Inferior parietal cortex (tissue), 1 donor: ENCODE results near the gene BCR.

ENCODE experiments used
- DNase-seq: peaks from one replicate; pipeline ENCODE4 v3.0.0-alpha.2; 2016; ENCODE audit errors: extremely low spot score

The BCR gene

DNA sequence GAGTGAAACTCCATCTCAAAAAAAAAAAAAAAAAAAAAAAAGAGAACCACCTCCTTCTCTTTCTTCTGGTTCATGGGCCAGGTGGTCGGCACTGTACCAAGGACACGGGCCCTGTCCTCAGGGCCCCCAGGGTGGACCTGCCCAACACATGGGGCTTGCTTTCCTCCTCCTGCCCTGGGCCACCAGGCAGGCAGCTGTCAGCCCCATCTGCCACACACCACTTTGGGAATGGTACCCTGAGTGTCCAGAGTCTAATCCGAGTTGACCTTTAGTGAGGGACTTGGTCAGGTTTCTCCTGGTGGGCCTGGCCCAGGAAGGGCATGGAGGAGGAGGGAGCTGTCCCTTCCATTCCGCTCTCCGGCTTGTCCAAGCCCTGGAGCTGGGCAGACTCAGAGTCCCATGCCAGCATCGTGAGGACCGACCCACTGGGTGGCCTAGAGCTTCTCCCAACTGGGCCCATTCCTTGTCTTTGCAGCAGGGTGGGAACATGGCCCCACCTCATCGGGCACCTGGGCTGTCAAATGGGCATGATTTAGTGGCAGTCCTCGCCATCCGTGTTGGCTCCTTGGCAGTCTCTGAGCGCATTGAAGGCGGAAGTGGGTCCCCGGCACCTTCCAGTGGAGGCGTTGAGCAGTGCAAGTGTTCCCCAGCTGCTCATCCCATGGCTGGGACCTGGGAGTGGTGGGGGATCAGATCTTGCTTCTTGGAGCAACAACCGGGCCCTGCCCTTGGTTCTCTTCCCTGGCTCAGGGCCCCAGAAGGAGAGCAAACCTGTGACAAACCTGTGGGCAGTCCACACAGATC lies 94.8 kb downstream of the BCR start:
- no peak for DNase-seq

DNA sequence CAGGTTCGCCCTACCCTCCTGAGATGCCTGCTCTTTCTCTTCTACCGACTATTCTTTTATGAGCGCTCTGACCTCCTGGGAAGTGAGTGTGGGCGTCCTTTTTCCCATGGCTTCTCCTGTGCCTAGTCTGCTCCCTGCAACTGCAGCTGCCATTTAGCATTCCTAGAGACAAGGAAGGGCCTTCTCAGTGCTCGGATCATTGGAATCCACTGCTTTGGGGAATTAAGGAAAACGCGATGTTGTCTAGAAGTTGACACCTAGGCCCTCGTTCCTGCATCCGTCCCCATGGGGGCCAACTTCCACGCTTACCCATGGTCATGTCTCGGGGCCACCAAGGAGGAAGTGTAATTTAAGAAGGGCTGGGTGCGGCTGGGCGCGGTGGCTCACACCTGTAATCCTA lies 95.4 kb downstream of the BCR start:
- DNase-seq: no peak

DNA sequence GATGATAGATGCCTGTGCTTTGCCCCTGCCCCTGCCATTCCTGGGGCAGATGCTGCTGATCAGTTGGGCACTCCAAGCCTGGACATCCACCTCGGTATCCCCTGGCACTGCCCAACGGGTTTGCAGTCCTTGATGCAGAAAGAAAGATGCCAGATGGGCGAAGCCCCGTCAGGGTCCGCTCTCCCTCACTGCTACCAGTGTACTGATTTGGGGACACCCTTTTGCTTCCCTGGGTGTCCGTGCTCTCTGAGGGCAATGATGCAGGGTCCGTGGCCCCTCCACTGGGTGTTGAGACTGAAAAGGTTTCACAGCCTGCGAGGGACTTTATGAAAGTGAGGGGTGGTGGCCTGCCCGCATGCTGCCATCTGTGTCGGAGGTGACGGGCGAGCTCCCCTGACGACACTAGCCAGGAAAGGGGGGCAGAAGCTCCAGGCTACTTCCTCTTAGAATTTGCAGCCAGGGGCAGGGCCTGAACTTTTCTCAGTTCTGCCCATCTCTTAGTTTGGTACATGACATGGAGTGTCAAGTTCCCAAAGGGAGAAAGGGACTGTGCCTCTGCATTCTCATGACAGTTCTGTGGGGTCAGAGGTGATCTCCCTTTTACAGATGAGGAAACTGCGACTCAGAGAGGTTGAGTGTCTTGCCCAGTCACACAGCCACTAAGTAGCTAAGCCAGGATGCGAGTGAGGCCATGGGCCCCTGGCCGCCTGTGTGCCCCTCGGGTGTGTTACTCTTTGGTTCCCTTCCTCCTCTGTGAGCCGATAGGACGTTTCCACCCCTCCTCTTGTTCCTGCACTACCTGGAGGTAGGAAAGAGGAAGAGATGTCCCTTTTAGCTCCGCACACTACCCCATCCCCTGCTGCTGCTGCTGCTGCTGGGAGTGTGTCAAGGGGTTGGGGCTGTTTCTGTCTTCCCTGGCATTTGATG lies 96.6 kb downstream of the BCR start:
- no peak for DNase-seq

DNA sequence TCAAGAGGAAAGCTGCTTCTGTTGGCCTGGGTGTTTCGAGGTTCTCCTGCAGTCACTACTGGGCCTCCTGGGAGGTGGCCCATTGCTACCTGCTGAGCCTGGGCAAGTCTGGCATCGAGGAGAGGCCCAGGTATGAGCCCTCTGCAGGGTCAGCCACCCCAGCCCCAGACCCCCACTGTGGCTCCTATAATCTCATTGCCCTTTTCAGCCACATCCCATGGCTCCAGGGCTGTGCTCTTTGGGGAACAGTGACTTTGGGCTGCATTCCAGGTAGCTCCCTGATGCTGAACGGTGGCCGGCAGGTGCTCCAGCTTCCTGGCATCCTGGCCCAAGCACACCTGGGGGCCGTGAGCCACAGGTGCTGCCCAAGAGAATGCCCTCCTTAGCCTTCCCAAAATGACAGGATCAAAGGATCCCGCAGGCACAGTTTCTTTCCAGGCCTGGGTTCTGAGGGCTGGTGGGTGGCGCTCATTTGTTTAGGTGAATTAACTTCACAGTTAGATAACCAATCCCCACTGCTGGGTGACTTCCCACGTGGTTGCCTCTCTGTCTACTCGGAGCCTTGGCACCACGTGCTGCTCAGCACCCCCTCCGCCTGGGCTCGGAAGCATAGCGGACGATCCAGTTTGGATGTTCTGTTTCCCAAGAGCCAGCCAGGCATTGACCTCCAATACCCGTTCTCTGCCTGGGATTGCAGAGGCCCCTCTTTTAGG lies 97.4 kb downstream of the BCR start:
- DNase-seq: no peak

DNA sequence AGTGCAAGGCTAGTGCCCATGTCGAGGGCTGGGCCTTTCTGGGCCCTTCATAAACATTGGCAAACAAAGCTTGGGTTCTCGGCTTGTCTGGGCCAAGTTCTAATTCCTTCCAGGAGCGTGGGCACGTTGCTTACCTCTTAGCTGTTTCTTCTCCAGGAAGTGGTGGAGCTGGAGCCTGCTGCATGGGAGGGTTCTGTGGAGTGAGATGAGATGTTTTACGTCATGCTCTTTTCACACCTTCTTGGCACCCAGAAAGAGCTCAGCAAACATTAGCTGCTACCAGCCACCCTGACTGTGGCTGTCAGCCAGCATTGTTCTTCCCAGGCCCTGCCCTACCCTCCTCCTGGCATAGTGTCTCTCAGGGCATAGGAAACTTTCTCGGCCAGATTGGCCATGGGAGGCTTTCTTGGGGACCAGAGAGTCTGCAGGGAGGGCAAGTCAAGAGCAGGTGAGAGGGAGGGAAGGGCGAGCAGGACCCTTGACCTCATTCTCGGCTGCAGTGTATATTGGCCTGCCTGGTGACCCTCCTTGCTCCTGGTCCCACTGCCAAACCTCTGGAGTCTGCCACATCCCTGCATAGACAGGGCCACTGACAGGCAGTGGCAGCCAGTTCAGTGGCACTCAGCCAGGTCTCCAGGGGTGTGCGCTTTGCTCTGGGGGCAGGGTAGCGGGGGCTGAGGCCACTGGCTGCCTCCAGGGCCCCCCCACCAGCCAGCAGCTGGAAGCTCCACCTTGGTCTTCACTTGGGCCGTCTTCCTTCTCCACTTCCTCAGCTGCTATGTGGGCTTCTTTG lies 98.8 kb downstream of the BCR start:
- DNase-seq: peak; percentile 46

DNA sequence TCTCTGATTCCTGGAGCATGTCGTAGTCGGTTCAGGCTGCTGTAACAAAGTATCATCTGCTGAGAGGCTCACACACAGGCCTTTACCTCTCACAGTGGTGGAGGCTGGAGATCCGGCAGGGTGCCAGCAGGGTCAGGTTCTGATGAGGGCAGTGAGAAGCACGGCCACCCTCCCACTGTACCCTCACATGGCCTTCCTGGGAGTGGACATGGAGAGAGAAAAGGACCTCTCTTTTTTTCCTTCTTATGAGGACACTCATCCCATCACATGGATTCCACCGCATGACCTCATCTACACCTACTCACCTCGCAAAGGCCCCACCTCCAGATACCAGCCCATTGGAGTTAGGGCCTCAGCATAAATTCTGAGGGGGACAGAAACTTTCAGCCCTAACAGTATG lies 99.5 kb downstream of the BCR start:
- no peak for DNase-seq

DNA sequence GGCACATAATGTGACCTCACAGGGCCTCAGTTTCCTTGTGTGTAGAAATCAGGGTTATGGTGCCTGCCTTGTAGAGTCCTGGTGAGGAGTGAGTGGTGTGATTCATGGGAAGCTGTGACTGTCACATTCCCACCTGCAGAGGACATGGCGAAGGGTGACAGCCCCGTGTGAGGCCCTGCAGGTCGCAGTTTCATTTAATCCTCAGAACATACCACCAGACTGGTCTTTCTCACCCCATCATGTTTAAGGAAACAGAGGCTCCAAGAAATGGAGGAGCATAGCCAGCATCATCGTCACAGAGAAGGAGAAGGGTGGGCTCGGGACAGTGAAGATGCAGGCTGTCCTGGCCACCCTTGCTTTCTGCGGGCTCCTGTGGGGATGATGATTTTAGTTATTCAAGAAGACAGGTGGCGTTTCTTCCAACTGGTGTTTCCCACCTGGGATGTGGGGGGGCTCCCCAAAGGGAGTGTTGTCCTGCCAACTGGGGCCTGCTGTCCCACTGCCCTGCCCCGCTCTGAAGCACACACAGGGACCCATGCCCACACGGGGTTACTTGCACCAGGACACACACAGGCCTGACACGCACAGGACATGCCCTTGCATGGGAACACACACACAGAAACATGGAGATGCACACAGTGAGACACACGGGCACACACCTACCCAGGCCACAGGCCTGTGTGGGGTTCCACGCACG lies 100.2 kb downstream of the BCR start:
- no peak for DNase-seq

DNA sequence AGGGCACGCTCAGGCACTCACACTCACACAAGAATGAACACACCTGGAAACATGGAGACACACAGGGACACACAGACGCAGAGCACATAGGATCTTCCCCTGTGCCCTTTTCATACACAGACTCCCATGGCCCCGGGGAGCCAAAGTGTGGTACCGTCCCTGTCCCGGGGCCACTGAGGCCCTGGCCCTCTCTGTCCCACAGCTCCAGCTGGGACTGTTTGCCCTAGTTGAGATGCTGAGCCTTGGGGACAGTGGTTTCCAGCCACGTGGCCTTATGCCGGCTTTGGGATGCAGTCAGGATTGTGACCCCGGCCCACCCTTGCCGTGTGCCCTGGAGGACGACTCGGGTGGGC lies 100.7 kb downstream of the BCR start:
- no peak for DNase-seq

DNA sequence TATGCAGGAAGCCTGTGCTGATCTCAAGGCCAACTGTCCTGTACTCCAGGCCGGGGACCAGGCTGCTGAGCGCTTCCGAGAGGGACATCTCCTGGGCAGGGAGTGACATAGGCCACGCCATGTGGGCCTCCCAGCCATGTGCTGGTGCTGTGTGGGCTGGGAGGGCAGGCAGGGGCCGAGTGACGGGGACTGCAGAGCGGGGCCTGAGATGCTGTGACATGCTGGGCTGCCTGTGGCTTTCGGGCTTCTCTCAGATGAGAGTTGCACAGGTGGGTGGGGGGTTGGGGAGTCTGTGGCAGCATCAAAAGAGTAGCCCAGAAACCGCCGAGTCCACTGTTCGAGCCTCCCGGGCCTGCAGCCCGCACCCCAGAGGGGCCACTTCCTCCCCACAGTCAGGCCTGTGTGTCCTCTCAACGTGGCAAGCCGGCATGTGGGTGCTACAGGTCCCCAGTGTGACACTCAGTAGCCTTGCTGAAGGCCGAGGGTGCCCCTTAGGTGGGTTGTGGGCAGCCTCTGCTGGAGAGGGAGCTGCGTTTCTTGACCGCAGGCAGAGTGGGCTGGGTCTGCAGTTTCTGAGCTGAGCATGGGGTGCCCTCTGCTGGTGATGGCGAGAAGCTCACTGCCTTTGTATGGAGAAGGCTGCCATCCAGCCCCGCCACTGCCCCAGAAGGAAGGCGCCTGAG lies 101.2 kb downstream of the BCR start:
- peak; percentile 93 for DNase-seq

DNA sequence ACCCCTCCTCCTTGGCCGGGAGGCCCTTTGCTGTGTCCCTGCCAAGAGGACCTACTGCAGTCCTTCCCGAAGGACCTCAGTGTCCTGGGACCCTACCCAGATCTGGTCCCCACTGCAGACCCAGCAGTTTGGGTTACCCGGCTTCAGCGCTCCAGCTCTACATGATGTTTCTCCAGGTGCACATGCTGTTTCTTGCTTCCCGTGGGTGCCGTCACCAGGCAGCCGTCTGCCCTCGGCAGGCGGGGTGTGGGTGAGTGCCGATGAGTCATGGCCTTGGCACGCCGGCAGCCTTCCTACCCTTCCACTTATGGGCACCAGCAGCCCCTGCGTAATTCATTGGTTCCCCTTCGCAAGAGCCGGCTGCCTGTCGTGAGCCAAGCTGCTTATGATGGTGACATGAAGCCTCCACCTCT lies 101.8 kb downstream of the BCR start:
- DNase-seq: no peak

DNA sequence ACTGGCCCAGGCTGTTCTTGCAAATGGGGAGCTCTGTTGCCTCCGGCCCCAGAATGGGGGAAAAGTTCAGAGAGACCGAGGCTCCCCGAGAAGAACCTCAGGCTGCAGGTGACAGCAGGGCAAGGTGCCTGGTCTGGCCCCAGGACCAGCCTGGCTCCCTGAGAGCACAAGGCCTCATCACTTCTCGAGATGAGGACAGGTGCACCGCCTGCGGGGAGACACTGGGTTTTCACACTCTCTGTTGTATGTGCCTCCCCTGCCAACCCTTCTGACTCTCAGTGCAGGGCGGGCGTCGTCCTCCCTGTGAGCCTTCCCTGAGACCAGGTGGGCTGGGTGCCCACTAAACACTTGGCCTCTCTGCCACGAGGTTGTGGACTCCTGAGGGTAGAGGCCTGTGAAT lies 102.2 kb downstream of the BCR start:
- DNase-seq: no peak

DNA sequence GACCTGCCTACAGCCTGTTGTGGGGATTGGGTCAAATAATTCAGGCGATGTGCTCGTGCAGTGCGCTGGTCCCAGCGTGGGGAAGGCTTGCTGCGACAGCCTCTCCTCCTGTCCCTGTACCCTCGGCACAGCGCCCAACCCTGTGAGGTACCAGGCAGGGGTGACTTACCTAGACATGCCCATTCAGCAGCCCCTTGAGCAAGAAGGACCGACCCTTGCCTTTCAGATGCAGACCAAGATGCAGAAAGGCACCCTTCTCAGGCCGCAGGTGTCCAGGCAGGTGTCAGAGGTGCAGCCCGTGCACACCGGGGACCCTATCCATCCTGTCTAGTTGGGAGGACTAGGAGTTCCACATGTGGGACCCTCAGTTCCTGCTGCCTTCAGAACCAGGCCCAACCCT lies 102.7 kb downstream of the BCR start:
- DNase-seq: no peak

DNA sequence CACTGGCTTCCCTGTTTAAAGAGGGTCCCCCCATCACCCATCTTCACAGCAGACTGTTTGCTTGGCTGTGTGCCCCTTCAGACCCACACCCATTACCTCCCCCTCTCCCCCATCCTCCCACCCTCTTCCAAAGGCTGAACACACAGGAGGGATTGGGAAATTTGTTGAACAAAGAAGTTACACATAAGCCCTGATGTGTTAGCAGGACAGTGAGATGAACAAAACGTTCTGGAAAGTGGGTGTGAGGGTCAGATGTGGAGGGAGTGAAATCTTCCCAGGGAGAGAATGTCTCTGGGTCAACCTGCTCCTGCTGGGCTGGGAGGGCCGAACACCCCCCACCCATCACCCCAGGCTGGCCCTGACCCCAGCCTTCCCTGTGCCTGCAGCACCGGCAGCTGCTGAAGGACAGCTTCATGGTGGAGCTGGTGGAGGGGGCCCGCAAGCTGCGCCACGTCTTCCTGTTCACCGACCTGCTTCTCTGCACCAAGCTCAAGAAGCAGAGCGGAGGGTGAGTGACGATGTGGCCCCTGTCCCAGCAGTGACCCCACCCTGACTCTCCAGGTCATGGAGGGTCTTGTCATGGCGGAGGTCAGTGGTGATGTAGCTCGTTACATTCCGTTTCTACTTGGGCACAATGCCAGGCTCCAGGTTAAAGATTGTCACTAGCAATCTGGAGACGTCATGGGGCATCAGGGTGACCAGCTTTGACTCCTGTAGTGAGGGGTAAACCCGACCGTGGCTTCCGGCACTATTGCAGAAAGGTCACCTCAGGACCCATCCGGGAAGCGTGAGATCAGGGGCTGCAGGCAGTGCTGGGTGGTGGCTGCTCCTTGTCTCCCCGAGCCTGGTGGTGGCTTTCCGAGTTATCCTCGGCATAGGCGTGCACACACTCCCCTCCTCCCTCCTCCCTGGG lies 103.5 kb downstream of the BCR start:
- no peak for DNase-seq

DNA sequence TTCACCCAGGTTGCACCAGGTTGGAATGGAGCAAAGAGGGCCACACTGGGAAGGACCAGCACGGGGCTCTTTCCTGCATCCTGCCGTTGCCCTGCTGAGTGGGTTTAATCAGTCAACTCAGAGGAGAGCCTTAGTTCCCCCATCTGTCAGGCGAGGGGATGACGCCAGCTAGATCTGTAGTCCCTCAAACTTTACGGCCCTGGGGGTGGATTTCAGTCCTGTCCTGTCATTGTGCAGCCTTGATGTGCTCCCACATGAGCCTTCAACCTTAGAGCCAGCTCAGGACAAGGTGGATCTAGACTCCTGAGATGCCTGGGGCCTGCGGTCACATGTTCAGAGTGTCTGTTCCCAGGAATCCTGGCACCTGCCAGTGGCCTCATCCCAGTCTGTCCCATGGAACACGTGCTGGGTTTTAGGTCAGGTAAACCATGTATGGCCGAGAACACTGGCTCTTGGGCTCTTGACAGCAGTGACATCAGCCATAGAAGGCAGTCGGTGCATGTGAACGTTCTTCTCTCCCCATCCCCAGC lies 104.3 kb downstream of the BCR start:
- DNase-seq: no peak

DNA sequence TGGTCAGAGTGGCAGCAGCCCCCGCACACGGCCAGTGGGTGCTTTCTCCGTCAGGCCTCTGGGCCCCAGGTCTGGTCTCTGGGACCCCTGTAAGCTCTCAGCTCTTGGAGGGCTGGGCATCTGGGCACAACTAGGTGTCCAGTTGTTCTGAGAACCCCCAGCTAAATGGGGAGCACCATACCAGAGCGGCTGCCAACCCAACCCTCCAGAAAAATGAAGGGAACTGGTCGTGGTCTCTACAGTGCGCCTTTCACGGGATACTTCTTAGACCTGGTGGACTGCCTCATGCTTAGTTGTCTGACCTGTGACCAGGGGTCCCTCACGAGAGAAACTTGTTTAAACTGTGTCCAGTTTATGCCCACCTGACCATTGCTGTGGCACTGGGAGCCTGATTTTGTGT lies 104.9 kb downstream of the BCR start:
- no peak for DNase-seq

DNA sequence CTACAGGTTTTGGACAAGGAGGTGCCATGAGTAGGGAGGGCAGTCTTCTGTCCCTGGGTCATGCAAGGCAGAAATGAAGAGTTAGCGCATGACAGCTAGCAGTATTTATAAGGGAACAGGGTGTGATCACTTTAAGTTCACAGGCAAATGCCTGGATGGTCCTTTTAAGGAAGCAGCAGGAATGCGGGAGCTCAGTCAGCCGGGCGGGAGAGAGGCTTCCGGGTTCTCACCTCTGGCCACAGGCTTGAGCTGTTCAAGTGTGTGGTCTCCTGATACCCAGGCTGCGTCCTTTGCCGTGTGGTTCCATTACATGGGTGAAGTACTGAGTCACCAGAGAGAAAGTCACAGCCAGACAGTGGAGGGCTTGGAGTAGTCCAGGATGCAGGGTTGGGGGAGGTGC lies 105.4 kb downstream of the BCR start:
- no peak for DNase-seq

DNA sequence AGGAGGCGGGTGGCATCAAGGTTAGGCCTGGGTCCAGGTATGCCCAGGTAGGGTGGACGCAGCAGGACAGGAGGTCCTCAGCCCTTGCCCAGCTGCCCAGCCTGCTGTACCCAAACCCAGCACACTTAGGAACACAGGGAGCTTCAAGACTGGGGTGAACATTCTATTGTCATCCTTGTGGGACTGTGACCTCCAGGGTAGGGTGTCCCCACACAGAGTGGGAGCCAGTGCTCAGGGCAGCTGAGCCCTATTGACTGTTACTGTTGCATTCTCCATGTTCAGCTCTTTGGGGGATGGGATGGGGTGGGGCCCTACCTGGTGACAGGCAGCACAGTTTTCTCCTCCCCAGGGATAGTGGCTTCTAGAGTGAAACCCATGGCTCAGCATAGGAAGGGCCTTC lies 106.0 kb downstream of the BCR start:
- DNase-seq: no peak

DNA sequence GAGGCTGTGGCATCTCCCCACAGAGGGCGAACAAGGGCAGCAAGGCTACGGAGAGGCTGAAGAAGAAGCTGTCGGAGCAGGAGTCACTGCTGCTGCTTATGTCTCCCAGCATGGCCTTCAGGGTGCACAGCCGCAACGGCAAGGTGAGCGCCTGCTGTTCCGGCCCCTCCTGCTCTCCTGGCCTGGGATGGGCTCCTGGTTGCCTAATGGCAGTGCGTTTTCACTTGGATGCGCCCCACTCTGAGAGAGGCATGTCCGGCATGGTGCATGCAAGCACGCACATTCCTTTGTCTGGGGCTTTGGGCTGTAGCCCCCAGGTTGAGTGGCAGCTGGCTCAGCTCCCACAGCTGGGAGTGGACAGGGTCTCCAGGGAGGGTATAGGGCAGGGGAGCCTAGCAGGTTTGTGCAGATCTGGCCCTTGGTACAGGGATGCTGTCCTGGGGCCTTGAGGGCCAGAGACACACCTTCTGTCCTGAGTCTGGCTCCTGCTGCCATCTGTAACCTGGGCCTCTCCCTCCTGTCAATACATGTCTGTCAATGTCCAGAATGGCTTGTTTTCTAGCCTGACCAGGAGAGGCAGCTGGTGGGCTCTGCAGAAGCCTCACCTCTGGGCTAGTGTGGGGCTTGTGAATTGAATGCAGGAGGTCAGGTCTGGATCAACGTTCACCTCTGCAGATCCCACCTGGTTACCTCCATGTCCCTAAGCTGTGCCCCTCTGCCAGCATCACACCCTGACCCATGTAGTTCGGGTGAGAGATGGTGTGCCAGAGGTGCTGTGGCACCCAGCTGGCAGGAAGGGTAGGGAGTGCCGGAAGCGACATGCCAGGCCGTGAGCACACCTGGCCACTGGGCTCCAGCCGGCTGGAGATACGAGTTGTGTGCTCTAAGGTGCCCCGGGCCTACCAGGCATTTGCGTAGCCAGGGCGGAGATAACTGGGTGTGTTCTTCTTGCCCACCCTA lies 107.1 kb downstream of the BCR start:
- DNase-seq: no peak
